ENCODE measurements around the gene HOXC13.

GRCh38 chr12:53966085-53966384 is 27.4 kb downstream of the HOXC13 start:
- no peak for TF ChIP-seq CTCF (IDR thresholded peaks at IDR 0.05)
- TF ChIP-seq POLR2A (IDR thresholded peaks at IDR 0.05): no peak
